Measurements from ENCODE around the gene KIAA1217. TPM values are rescaled to one million over a fixed set of nuclear protein-coding genes. Genes with fewer than 3 reads are reported as not detected.

Gene KIAA1217
- total RNA-seq, 1 donor from 2014 or later: 13.0 TPM

GRCh38 chr10:24427678-24428409 lies 218.9 kb downstream of the KIAA1217 start:
- no peak for TF ChIP-seq CTCF (IDR thresholded peaks at IDR 0.05)
- H3K27ac ChIP-seq: peak overlapping the region; percentile 63 to 71
- intact Hi-C loops (cut with DNase I): loop anchor here (5.0 kb wide), 1 partner anchor 36 kb away; no protein-coding TSS in a partner anchor
- H3K4me3 ChIP-seq: no peak overlapping the region
- H3K36me3 ChIP-seq: no peaks in the 10 kb centered on the region
- no peaks in the 10 kb centered on the region for H3K27me3 ChIP-seq
- H3K4me1 ChIP-seq: peaks cover 0 to 9% of the 10 kb centered on the region in 2 donors
- no peaks in the 10 kb centered on the region for H3K9me3 ChIP-seq
- DNase-seq (ENCODE audit: low spot score in 2 of 2): peak; percentile 35 to 71

- no peak for DNase-seq (ENCODE audit: low spot score in 2 of 2)
- H3K27ac ChIP-seq: peak overlapping the region; percentile 63 to 71
- peaks cover 0 to 9% of the 10 kb centered on the region in 2 donors for H3K4me1 ChIP-seq
- no peaks in the 10 kb centered on the region for H3K27me3 ChIP-seq
- no peaks in the 10 kb centered on the region for H3K36me3 ChIP-seq
- no peak overlapping the region for H3K4me3 ChIP-seq
- intact Hi-C loops (cut with DNase I): loop anchor here (5.0 kb wide), 1 partner anchor 36 kb away; no protein-coding TSS in a partner anchor
- H3K9me3 ChIP-seq: no peaks in the 10 kb centered on the region
- no peak for TF ChIP-seq CTCF (IDR thresholded peaks at IDR 0.05)
Observed at GRCh38 chr10:24428410-24428782, 219.5 kb downstream of the KIAA1217 start.

- H3K27me3 ChIP-seq: no peaks in the 10 kb centered on the region
- H3K27ac ChIP-seq: no peak overlapping the region
- intact Hi-C loops (cut with DNase I): no loop called here
- DNase-seq (ENCODE audit: low spot score in 2 of 2): no peak
- H3K9me3 ChIP-seq: no peaks in the 10 kb centered on the region
- H3K4me1 ChIP-seq: peaks cover 0 to 9% of the 10 kb centered on the region in 2 donors
- H3K36me3 ChIP-seq: no peaks in the 10 kb centered on the region
- H3K4me3 ChIP-seq: no peak overlapping the region
- no peak for TF ChIP-seq CTCF (IDR thresholded peaks at IDR 0.05)
Observed at GRCh38 chr10:24430591-24430990, 221.7 kb downstream of the KIAA1217 start.

- peaks cover 0 to 5% of the 10 kb centered on the region in 2 donors for H3K4me1 ChIP-seq
- no peak overlapping the region for H3K4me3 ChIP-seq
- H3K36me3 ChIP-seq: no peaks in the 10 kb centered on the region
- H3K27ac ChIP-seq: no peak overlapping the region
- H3K27me3 ChIP-seq: no peaks in the 10 kb centered on the region
- intact Hi-C loops (cut with DNase I): no loop called here
- TF ChIP-seq CTCF (IDR thresholded peaks at IDR 0.05): no peak
- no peaks in the 10 kb centered on the region for H3K9me3 ChIP-seq
- no peak for DNase-seq (ENCODE audit: low spot score in 2 of 2)
Observed at GRCh38 chr10:24432478-24433416, 223.8 kb downstream of the KIAA1217 start.

- H3K4me1 ChIP-seq: no peaks in the 10 kb centered on the region
- H3K9me3 ChIP-seq: no peaks in the 10 kb centered on the region
- no peaks in the 10 kb centered on the region for H3K27me3 ChIP-seq
- TF ChIP-seq CTCF (IDR thresholded peaks at IDR 0.05): no peak
- H3K36me3 ChIP-seq: no peaks in the 10 kb centered on the region
- no peak overlapping the region for H3K27ac ChIP-seq
- DNase-seq (ENCODE audit: low spot score in 2 of 2): no peak
- intact Hi-C loops (cut with DNase I): no loop called here
- no peak overlapping the region for H3K4me3 ChIP-seq
Observed at GRCh38 chr10:24433705-24434104, 224.8 kb downstream of the KIAA1217 start.
